Psoas muscle (tissue), 8 donors: Measurements from ENCODE around the gene ANKRD11. TPM values are rescaled to one million over a fixed set of nuclear protein-coding genes. Genes with fewer than 3 reads are reported as not detected.

Experiments used
- ATAC-seq, 4 donors: fragments of 200-7000 bp; cut with Tn5 transposase; one replicate each; pipeline ENCODE4 v1.9.1; 2020; ENCODE audit warnings: moderate library complexity in 3 of 4, mild to moderate bottlenecking in 2 of 4
- DNase-seq, 2 donors: peaks; one replicate each; pipeline ENCODE4 v3.0.0-alpha.2; 2020
- H3K27ac ChIP-seq: fragments of 200-600 bp; one replicate; pipeline ENCODE4 v1.8.0; 2022
- H3K27me3 ChIP-seq, 3 donors: fragments of 200-600 bp in 1 of 3; one replicate each; pipeline versions ENCODE4 v1.6.1 to v1.8.0; 2013 to 2022; ENCODE audit warnings: low read length in 2 of 3, mild to moderate bottlenecking in 2 of 3, moderate library complexity in 1 of 3; ENCODE audit not compliant: insufficient read depth in 3 of 3
- H3K36me3 ChIP-seq, 2 donors: fragments of 200-600 bp in 1 of 2; one replicate each; pipeline versions ENCODE4 v1.6.1 to v1.8.0; 2013 to 2022; ENCODE audit warnings: low read depth in 1 of 2, mild to moderate bottlenecking in 1 of 2, moderate library complexity in 1 of 2; ENCODE audit not compliant: insufficient read depth in 1 of 2
- H3K4me1 ChIP-seq: fragments of 200-600 bp; one replicate; pipeline ENCODE4 v1.8.0; 2022
- H3K4me3 ChIP-seq: fragments of 200-600 bp; one replicate; pipeline ENCODE4 v1.8.0; 2022; ENCODE audit warnings: mild to moderate bottlenecking
- H3K9me3 ChIP-seq: fragments of 200-600 bp; one replicate; pipeline ENCODE4 v1.8.0; 2022
- CTCF ChIP-seq: fragments of 200-600 bp; IDR thresholded peaks from one replicate; pipeline ENCODE4 v1.8.0; 2022; ENCODE audit warnings: antibody characterized with exemption
- WGBS, 3 donors: extraction: QIAGEN DNeasy Blood & Tissue Kit; methylation state at CpG; one replicate each; pipeline versions ENCODE4 v1.1.6 to v1.1.7; 2013; 5-methylcytosine and 5-hydroxymethylcytosine counted together
- intact Hi-C, 2 donors: fragments of 100-400 bp; cut with DNase I; formaldehyde crosslinking; loops; one replicate each; pipeline versions ENCODE4 v1.11.0 to v1.14.2; 2022
- polyA plus RNA-seq, 3 donors: library from polyadenylated mRNA; stranded (reverse); fragments of 200-250 nt; gene quantifications; one replicate each; pipeline ENCODE4 v1.2.3, GENCODE V29; 2013
- total RNA-seq, 4 donors: library from RNA; stranded (reverse); fragmentation: NEBNext Ultra II Directional in 2 of 4; extraction: Animal tissue kit (Norgen Biotek cat#: 25700) in 2 of 4; gene quantifications; one replicate each; pipeline versions ENCODE4 v1.2.1 to v1.2.4, GENCODE V29; 2021 to 2023
- donor health status: healthy with polysubstance abuse.
- donor health status: DM: no; HTN: no; CAD: no; lungs with moderate emphysema.
- donor health status: Bipolar disorder and iron deficiency.
- donor health status: healthy.
- donor health status: DM: yes; HTN: yes; CAD: no.
- donor health status: DM: no; HTN: no; CAD: no.
- donor health status: DM: no; HTN: no; CAD: no.
- donor health status: DM: yes; HTN: yes; CAD: no.

Gene ANKRD11
- total and polyA plus RNA-seq, 7 donors, result 22.3 to 72.8 (median 57.2) TPM

- Histone ChIP-seq H3K27ac (peak overlapping the region; percentile 24), H3K36me3 (no peaks in the 10 kb centered on the region), H3K9me3 (no peaks in the 10 kb centered on the region), H3K4me3 (no peak overlapping the region), H3K4me1 (peaks cover 79% of the 10 kb centered on the region), H3K27me3 (no peaks in the 10 kb centered on the region)
- DNase-seq (peak in 1 of 2 donors; percentile 59), ATAC-seq (no peak)
- WGBS, 3 donors, result 90 to 93% (median 91%) methylated on average over 11 of the region's 11 CpGs
- intact Hi-C loops, result no loop called here
- TF ChIP-seq CTCF, result no peak
Measured at GRCh38 chr16:89337965-89338364, 152.4 kb downstream of the ANKRD11 start.

GRCh38 chr16:89335803-89336485 is 154.4 kb downstream of the ANKRD11 start:
- intact Hi-C loops, result loop anchor here in 1 of 2 donors (1.0 kb wide), 1 partner anchor 171 kb away; no protein-coding TSS in a partner anchor
- Histone ChIP-seq H3K4me1 (peaks cover 81% of the 10 kb centered on the region), H3K27me3 (no peaks in the 10 kb centered on the region), H3K27ac (peak overlapping the region; percentile 96), H3K36me3 (no peaks in the 10 kb centered on the region), H3K9me3 (no peaks in the 10 kb centered on the region), H3K4me3 (peak overlapping the region; percentile 33)
- TF ChIP-seq CTCF, result no peak
- WGBS, 3 donors, result 20 to 42% (median 21%) methylated on average over 16 of the region's 16 CpGs
- DNase-seq (peak in 1 of 2 donors; percentile 84), ATAC-seq (peak; percentile 74 to 85 (median 84))

DNA sequence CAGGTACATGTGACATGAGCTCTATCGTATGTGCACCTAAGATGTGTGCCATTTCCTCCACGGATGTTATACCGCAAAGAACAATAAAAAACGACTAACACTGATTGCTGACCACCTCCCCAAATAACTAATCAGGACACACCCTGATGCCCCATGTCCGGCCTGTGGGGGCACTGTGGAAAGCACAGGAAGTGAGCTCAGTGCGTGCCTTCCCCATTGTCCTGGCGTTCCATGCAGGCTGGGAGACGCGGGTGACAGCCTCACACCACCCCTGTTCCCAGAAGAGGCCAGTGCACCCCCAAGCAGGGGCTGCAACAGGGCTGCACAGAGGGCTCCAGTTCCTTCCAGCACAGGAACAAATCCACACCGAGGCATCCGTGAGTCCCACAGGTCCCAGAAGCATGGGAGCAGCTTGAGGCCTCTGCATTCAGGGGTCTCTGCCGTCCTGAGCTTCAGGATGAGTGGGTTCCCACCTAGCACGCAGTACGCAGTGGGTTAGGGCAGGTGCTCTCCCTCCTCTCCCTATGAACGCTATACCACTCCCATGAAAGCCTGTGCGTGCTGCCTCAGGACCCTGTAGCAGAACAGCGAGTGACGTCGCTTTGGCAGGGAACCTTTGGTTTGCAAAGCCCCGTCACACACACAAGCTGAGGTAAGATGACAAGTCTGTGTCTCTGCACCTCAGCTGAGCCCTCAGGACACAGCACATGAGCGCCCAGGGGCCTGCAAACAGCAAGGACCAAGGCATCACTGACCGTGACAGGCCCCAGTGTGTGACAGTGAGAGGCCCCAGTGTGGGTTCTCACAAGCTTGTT is 155.2 kb downstream of the ANKRD11 start:
- DNase-seq (peak in 1 of 2 donors; percentile 59), ATAC-seq (peak; percentile 32 to 54 (median 46))
- Histone ChIP-seq H3K4me3 (peak overlapping the region; percentile 31), H3K9me3 (no peaks in the 10 kb centered on the region), H3K27ac (peak overlapping the region; percentile 96), H3K36me3 (no peaks in the 10 kb centered on the region), H3K4me1 (peaks cover 87% of the 10 kb centered on the region), H3K27me3 (no peaks in the 10 kb centered on the region)
- TF ChIP-seq CTCF, result peak; percentile 12
- intact Hi-C loops, result loop anchor here (1.0 to 5.0 kb wide), 3 partner anchors 152 to 222 kb away; no protein-coding TSS in a partner anchor
- WGBS, 3 donors, result 45 to 56% (median 48%) methylated on average over 22 of the region's 22 CpGs

- Histone ChIP-seq H3K4me3 (no peak overlapping the region), H3K36me3 (no peaks in the 10 kb centered on the region), H3K9me3 (no peaks in the 10 kb centered on the region), H3K4me1 (peaks cover 88% of the 10 kb centered on the region), H3K27ac (peak overlapping the region; percentile 96), H3K27me3 (no peaks in the 10 kb centered on the region)
- DNase-seq (peak in 1 of 2 donors; percentile 54), ATAC-seq (peak in 1 of 4 donors; percentile 0)
- 74 to 81% (median 75%) methylated on average over 12 of the region's 12 CpGs for WGBS, 3 donors
- intact Hi-C loops, result loop anchor here (5.0 kb wide), 2 partner anchors 153 to 223 kb away; no protein-coding TSS in a partner anchor
- TF ChIP-seq CTCF, result no peak
Measured at GRCh38 chr16:89334461-89334860, 155.9 kb downstream of the ANKRD11 start.
